Activated CD4-positive, alpha-beta T cell treated with anti-CD3 and anti-CD28 coated beads, Interleukin-10, Interleukin-2, amounts not matched to agents 100 ng/mL and 50 ng/mL, durations not matched to agents 16 hours and 8 hours (primary cell): ENCODE measurements around the gene PPP1R37.

Experiments
- DNase-seq: peaks from one replicate; pipeline ENCODE4 v3.0.0-alpha.2; 2020

PPP1R37 gene

DNA sequence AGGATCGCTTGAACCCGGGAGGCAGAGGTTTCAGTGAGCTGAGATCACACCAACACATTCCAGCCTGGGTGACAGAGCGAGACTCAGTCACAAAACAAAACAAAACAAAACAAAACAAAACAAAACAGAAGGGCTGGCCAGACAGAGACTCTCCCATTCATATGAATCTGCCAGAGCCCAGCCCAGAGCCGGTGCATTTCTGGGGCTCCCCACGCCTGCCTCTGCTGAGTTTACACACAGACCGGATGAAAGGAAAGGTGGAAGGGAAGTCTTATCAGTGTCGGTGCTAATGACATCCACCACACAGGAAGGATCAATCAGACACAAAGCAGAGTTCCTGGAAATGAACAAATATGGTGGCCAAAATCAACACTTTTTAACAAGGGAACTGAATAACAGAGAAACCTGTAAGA, 78.2 kb downstream of the PPP1R37 start:
- peak; percentile 67 for DNase-seq

DNA sequence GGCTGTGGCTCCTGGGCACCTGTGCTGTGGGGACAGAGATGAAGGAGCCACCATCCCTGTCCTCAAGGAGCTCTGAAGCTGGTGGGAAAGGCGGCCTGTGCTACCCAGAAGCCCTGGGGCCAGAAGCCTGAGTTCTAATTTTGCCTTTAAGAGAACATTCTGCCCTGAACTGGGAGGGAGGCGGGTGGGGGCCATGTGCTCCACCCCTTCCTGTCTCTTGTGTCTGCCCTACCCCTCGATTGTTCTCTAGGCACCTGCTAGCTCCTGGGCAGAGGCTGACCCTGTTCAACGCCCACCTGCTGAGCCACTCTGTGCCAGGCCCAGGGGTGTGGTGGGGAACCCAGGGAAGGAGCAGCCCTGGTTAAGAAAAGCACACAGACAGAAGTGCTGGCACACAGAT, 79.2 kb downstream of the PPP1R37 start:
- peak; percentile 26 for DNase-seq

GRCh38 chr19:45172611-45173208, 79.7 kb downstream of the PPP1R37 start:
- no peak for DNase-seq

GRCh38 chr19:45173816-45174215, 80.8 kb downstream of the PPP1R37 start:
- no peak for DNase-seq

GRCh38 chr19:45175515-45176345, 82.8 kb downstream of the PPP1R37 start:
- no peak for DNase-seq

GRCh38 chr19:45177817-45178261, 84.9 kb downstream of the PPP1R37 start, which contains the start of gene TRAPPC6A:
Gene TRAPPC6A, minus strand, starts transcription at chr19:45178237. Its CDS starts 19 bp downstream, at chr19:45178218.
- DNase-seq = no peak

- DNase-seq = peak; percentile 100
Observed at GRCh38 chr19:45178262-45179071, 85.5 kb downstream of the PPP1R37 start, which contains the start of gene BLOC1S3. Gene BLOC1S3, plus strand, starts transcription at chr19:45178784. Its CDS starts 513 bp downstream, at chr19:45179297.

DNA sequence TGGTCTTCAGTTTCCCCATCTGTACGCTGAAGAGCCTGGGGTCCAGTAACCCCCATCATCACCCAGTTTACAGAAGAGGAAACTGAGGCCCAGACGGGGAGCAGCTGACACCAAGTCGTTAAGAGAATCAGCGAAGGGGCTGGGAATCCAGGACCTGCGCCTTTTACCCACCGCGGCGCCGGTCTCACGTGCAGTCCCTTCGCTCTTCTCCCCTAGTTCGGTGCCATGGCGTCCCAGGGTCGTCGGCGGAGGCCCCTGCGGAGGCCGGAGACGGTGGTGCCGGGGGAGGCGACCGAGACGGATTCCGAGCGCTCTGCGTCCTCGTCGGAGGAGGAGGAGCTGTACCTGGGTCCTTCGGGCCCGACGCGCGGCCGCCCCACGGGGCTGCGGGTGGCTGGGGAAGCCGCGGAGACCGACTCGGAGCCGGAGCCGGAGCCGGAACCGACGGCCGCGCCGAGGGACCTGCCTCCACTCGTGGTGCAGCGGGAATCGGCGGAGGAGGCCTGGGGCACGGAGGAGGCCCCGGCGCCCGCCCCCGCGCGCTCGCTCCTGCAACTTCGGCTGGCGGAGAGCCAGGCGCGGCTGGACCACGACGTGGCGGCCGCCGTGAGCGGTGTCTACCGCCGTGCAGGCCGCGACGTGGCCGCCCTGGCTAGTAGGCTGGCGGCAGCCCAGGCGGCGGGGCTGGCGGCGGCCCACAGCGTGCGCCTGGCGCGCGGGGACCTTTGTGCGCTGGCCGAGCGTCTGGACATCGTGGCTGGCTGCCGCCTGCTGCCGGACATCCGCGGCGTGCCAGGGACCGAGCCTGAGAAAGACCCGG, 86.3 kb downstream of the PPP1R37 start:
- peak; percentile 45 for DNase-seq

DNA sequence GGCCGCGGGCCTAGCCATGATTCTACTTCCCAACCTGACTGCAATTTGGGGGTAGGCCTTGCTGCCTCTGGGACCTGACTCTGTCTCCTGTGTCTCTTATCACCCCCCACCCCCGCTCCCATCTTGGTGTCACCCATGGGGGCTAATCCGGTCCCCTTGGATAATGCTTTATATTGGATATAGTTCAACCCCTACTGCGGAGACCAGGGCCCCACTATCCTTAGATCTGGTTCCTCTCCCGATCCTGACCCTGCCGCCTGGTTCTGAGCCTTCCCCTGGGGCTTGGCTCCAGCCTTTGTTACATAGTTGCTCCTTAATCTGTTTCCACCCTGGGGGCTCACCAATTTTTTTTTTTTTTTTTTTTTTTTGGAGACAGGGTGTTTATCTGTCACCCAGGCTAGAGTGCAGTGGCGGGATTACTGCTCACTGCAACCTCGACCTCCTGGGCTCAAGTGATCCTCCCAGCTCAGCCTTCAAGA, 87.0 kb downstream of the PPP1R37 start:
- no peak for DNase-seq

- no peak for DNase-seq
Observed at GRCh38 chr19:45180936-45181335, 88.0 kb downstream of the PPP1R37 start.

- DNase-seq = no peak
Observed at GRCh38 chr19:45182758-45183157, 89.8 kb downstream of the PPP1R37 start.

DNA sequence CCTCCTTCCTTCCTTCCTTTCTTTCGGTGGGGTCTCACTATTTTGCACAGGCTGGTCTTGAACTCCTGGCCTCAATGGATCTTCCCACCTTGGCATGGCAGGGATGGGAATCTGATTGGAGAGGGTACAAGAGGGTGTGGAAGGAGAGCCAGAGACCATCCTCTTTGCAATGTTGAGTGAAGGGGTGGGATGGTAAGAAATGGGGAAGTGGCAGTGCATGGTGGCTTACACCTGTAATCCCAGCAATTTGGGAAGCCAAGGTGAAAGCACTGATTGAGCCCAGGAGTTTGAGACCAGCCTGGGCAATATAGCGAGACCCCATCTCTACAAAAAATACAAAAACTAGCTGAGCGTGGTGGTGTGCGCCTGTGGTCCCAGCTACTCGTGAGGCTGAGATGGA, 91.1 kb downstream of the PPP1R37 start:
- DNase-seq = no peak

- DNase-seq = no peak
Observed at GRCh38 chr19:45186509-45187334, 93.7 kb downstream of the PPP1R37 start.

DNA sequence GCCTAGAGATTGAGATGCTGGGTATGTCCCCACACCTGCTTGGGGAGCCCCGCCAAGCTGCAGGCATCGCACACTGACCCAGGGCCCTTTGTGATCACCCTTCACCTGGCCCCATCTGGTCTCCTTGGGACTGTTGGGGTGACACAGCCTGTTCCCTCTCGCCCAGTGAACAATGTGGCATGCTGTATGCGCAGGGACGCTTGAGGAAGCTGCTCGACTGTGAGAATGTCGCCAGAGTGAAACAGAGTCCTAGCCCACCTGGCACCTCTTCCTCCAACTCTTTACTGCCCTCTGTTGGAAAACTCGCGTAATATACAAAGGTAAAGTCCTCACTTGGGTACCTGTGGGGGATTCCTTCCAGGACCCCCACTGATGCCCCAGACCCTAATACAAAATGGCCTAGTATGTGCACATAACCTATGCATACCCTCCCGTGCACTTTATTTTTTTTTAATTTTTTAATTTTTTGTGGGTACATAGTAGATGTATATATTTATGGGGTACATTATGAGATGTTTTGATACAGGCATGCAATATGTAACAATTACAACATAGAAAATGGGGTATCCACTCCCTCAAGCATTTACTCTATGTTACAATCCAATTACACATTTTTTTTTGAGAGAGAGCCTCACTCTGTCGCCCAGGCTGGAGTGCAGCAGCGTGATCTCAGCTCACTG, 94.6 kb downstream of the PPP1R37 start:
- DNase-seq = peak; percentile 60

DNA sequence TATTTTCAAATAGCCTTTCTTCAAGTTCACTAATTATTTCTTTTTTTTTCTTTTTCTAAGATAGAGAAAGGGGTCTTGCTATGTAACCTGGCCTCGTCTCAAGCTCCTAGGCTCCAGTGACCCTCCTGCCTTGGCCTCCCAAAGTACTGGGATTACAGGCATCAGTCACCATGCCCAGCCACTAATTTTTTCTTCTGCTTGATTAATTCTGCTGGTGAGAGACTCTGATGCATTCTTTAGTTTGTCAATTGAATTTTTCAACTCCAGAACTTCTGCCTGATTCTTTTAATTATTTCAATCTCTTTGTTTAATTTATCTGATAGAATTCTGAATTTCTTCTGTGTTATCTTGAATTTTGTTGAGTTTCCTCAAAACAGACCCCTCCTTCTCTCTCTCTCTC, 97.0 kb downstream of the PPP1R37 start:
- DNase-seq = no peak

GRCh38 chr19:45191375-45191774, 98.4 kb downstream of the PPP1R37 start:
- DNase-seq = no peak

DNA sequence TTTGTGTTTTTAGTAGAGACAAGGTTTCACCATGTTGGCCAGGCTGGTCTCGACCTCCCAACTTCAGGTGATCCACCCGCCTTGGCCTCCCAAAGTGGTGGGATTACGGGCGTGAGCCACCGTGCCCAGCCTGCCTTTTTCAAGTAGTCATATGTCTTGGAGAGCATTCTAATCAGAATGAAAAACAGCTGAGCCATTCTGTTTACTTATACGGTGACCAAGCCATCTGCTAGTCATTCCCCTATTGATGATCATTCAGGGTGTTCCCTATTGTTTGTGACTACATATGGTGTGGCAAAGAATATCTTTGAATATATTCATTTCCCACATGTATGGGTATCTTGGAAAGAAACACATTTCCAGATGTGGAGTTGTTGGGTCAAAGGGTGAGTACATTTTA, 102.8 kb downstream of the PPP1R37 start:
- DNase-seq = no peak
